Thoracic aorta (tissue), 2 donors: Measurements from ENCODE around the gene C14orf39. TPM values are rescaled to one million over a fixed set of nuclear protein-coding genes. Genes with fewer than 3 reads are reported as not detected.
A peak's percentile ranks its signal among the peaks of the same experiment; 100 is the strongest.
"Not testable (repeated sequence)": the region's sequence is repeated elsewhere in the genome, so short reads cannot be mapped to it uniquely, and the experiment has no call there.

Experiments used
- ATAC-seq: fragments of 150-250 bp; one replicate; pipeline ENCODE4 v1.8.0; 2017; ENCODE audit warnings: low read depth; ENCODE audit not compliant: insufficient number of reproducible peaks, low FRiP score
- DNase-seq: peaks from one replicate; pipeline ENCODE4 v3.0.0-alpha.2; 2020; ENCODE audit warnings: low spot score
- H3K27ac ChIP-seq, 2 donors: fragments of 200-600 bp; sonication (generic); 1 replicate in 1 of 2; 2 replicates in 1 of 2; pipeline ENCODE4 v1.5.1; 2016; ENCODE audit warnings: mild to moderate bottlenecking in 2 of 2, moderate library complexity in 2 of 2
- H3K27me3 ChIP-seq: fragments of 200-600 bp; sonication (generic); replicated peaks from 2 replicates; pipeline ENCODE4 v1.6.0; 2016; ENCODE audit warnings: mild to moderate bottlenecking; ENCODE audit not compliant: insufficient read depth
- H3K36me3 ChIP-seq: fragments of 200-600 bp; sonication (generic); one replicate; pipeline ENCODE4 v1.5.1; 2016
- H3K4me1 ChIP-seq, 2 donors: fragments of 200-600 bp; sonication (generic); 1 replicate in 1 of 2; 2 replicates in 1 of 2; pipeline versions ENCODE4 v1.5.1 to v1.6.0; 2016; ENCODE audit warnings: low read depth in 2 of 2, mild to moderate bottlenecking in 1 of 2; ENCODE audit not compliant: control insufficient read depth in 1 of 2
- H3K4me3 ChIP-seq: fragments of 200-600 bp; sonication (generic); 2 replicates; pipeline ENCODE4 v1.5.1; 2016; ENCODE audit warnings: mild to moderate bottlenecking
- H3K9me3 ChIP-seq: fragments of 200-600 bp; sonication (generic); 2 replicates; pipeline ENCODE4 v1.5.1; 2016
- CTCF ChIP-seq: fragments of 200-600 bp; sonication (generic); IDR thresholded peaks from one replicate; pipeline ENCODE4 v1.5.1; 2019; ENCODE audit warnings: antibody characterized with exemption
- total RNA-seq, 2 donors: library from RNA; depleted of rRNA; stranded (reverse); fragments of >200 nt; gene quantifications; one replicate each; pipeline versions ENCODE4 v1.1.0 to v1.2.3, GENCODE V29; 2016

The C14orf39 gene
- total RNA-seq, 2 donors from 2014 or later = not detected

GRCh38 chr14:60490270-60490669 is 4.4 kb upstream of the C14orf39 start:
- Histone ChIP-seq H3K27me3 (peaks cover 7% of the 10 kb centered on the region), H3K36me3 (no peaks in the 10 kb centered on the region), H3K4me1 (peaks cover 0 to 5% of the 10 kb centered on the region in 2 donors), H3K27ac (no peak overlapping the region), H3K4me3 (no peak overlapping the region), H3K9me3 (no peaks in the 10 kb centered on the region)
- ATAC-seq = no peak
- TF ChIP-seq CTCF = no peak
- no peak for DNase-seq

- no peaks in the 10 kb centered on the region for H3K36me3 ChIP-seq
- no peak overlapping the region for H3K27ac ChIP-seq
- peaks cover 4% of the 10 kb centered on the region for H3K9me3 ChIP-seq
- TF ChIP-seq CTCF = no peak
- H3K27me3 ChIP-seq = peaks cover 8% of the 10 kb centered on the region
- H3K4me1 ChIP-seq = peaks cover 0 to 5% of the 10 kb centered on the region in 2 donors
- DNase-seq = no peak
- ATAC-seq = no peak
- H3K4me3 ChIP-seq = no peak overlapping the region
These were observed 2.3 kb upstream of the C14orf39 start for GRCh38 chr14:60488175-60488574.

GRCh38 chr14:60487211-60487610 is 1.3 kb upstream of the C14orf39 start:
- Histone ChIP-seq H3K4me3 (no peak overlapping the region), H3K27me3 (peaks cover 8% of the 10 kb centered on the region), H3K4me1 (peaks cover 0 to 5% of the 10 kb centered on the region in 2 donors), H3K27ac (no peak overlapping the region), H3K36me3 (no peaks in the 10 kb centered on the region), H3K9me3 (peaks cover 4% of the 10 kb centered on the region)
- no peak for TF ChIP-seq CTCF
- DNase-seq (no peak), ATAC-seq (no peak)

GRCh38 chr14:60485057-60485597 is 736 bp downstream of the C14orf39 start:
- no peak for DNase-seq
- H3K27ac ChIP-seq = no peak overlapping the region
- ATAC-seq = no peak
- no peaks in the 10 kb centered on the region for H3K36me3 ChIP-seq
- H3K9me3 ChIP-seq = peaks cover 4% of the 10 kb centered on the region
- peak overlapping the region; percentile 41 for H3K4me3 ChIP-seq
- H3K27me3 ChIP-seq = peaks cover 8% of the 10 kb centered on the region
- TF ChIP-seq CTCF = no peak
- peaks cover 0 to 5% of the 10 kb centered on the region in 2 donors for H3K4me1 ChIP-seq

- ATAC-seq (no peak), DNase-seq (no peak)
- H3K4me1 ChIP-seq = peaks cover 0 to 5% of the 10 kb centered on the region in 2 donors
- peaks cover 8% of the 10 kb centered on the region for H3K27me3 ChIP-seq
- peaks cover 9% of the 10 kb centered on the region for H3K9me3 ChIP-seq
- no peaks in the 10 kb centered on the region for H3K36me3 ChIP-seq
- TF ChIP-seq CTCF = no peak
- no peak overlapping the region for H3K4me3 ChIP-seq
- no peak overlapping the region for H3K27ac ChIP-seq
These were observed 3.1 kb downstream of the C14orf39 start for GRCh38 chr14:60482743-60483142.

- not testable (repeated sequence) for H3K36me3 ChIP-seq, ATAC-seq, H3K4me1 ChIP-seq, H3K4me3 ChIP-seq, DNase-seq, H3K9me3 ChIP-seq, H3K27me3 ChIP-seq, H3K27ac ChIP-seq
These were observed 5.6 kb downstream of the C14orf39 start for GRCh38 chr14:60480248-60480647.
